Prostate gland (tissue), 2 donors: ENCODE results near the gene COL4A5.

ENCODE experiments used
- CTCF ChIP-seq, 4 experiments: fragments of 200-600 bp in 2 of 4; fragments of 450-650 bp in 2 of 4; sonication (generic) in 2 of 4; IDR thresholded peaks; 1 replicate in 3 of 4; 2 replicates in 1 of 4; pipeline ENCODE4 v1.5.1; 2016 to 2019; ENCODE audit warnings: antibody characterized with exemption in 4 of 4, mild to moderate bottlenecking in 2 of 4, moderate library complexity in 2 of 4
- POLR2A ChIP-seq: fragments of 450-650 bp; IDR thresholded peaks from one replicate; pipeline ENCODE4 v1.6.1; 2016; ENCODE audit warnings: antibody characterized with exemption, mild to moderate bottlenecking
- POLR2AphosphoS5 ChIP-seq: sonication (generic); formaldehyde crosslinking; IDR thresholded peaks from one replicate; pipeline ENCODE4 v1.6.1; 2017; ENCODE audit warnings: antibody characterized with exemption

GRCh38 chrX:108468486-108468885 lies 28.8 kb downstream of the COL4A5 start:
- no peak for TF ChIP-seq CTCF (IDR thresholded peaks at IDR 0.05)
- TF ChIP-seq POLR2AphosphoS5, result no peak
- TF ChIP-seq POLR2A, result no peak
